ENCODE results near the gene REELD1. TPM values are rescaled to one million over a fixed set of nuclear protein-coding genes. Genes with fewer than 3 reads are reported as not detected.

REELD1 gene
- total and polyA plus RNA-seq, 8 donors: 0.11 to 0.81 (median 0.27) TPM; not detected in 1

DNA sequence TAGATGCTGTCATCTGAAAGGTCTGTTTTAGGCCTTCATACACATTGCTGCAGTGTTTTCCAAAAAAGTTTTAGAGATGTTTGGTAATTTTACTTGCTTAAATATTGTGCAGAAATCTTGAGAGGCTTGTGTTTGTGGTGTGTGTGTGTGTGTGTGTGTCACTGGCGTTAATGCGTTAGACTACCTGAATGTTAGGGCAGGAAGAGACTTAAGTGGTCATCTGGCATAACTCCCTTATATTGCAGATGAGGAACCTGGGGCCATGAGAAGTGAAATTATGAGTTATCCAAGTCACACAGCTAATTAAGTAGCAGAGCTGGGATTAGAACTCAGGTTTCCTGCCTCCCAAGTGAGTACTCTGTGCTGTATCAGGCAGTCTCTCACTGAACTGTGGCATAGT lies 37.4 kb upstream of the REELD1 start:
- TF ChIP-seq, protein P1, sequence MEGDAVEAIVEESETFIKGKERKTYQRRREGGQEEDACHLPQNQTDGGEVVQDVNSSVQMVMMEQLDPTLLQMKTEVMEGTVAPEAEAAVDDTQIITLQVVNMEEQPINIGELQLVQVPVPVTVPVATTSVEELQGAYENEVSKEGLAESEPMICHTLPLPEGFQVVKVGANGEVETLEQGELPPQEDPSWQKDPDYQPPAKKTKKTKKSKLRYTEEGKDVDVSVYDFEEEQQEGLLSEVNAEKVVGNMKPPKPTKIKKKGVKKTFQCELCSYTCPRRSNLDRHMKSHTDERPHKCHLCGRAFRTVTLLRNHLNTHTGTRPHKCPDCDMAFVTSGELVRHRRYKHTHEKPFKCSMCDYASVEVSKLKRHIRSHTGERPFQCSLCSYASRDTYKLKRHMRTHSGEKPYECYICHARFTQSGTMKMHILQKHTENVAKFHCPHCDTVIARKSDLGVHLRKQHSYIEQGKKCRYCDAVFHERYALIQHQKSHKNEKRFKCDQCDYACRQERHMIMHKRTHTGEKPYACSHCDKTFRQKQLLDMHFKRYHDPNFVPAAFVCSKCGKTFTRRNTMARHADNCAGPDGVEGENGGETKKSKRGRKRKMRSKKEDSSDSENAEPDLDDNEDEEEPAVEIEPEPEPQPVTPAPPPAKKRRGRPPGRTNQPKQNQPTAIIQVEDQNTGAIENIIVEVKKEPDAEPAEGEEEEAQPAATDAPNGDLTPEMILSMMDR (IDR thresholded peaks at IDR 0.05): no peak
- Histone ChIP-seq H3K4me3 (peak overlapping the region; percentile 75 to 89), H3K4me1 (peaks cover 10 to 49% of the 10 kb centered on the region in 2 donors), H3K36me3 (no peaks in the 10 kb centered on the region), H3K27me3 (no peaks in the 10 kb centered on the region), H3K27ac (no peak overlapping the region), H3K9me3 (no peaks in the 10 kb centered on the region)
- DNase-seq: no peak
- no peak for ATAC-seq
- intact Hi-C loops (cut with DNase I): no loop called here

DNA sequence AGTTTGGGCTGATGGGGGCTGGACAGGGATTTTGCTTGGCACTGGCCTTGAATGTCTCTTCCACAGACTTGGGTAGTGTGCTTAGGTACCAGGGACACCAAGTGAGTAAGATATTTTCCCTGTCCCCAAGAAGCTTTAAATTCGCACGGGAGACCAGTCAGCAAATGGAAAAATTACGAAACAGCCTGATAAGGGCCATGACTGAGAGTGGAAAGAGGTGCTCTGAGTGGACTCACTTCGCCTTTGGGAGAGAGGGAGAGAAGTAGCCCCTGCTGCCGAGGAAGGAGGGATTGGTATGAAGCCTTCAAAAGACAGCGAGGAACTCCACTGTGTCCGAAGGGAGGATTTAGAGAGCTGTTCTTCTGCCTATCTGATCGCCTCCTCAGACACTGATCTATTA lies 36.2 kb upstream of the REELD1 start:
- Histone ChIP-seq H3K4me1 (peaks cover 10 to 49% of the 10 kb centered on the region in 2 donors), H3K4me3 (no peak overlapping the region), H3K27me3 (no peaks in the 10 kb centered on the region), H3K27ac (no peak overlapping the region), H3K9me3 (no peaks in the 10 kb centered on the region), H3K36me3 (peaks cover 0 to 2% of the 10 kb centered on the region in 2 donors)
- TF ChIP-seq, protein P1 (IDR thresholded peaks at IDR 0.05): no peak
- DNase-seq (no peak), ATAC-seq (no peak)
- intact Hi-C loops (cut with DNase I): no loop called here

DNA sequence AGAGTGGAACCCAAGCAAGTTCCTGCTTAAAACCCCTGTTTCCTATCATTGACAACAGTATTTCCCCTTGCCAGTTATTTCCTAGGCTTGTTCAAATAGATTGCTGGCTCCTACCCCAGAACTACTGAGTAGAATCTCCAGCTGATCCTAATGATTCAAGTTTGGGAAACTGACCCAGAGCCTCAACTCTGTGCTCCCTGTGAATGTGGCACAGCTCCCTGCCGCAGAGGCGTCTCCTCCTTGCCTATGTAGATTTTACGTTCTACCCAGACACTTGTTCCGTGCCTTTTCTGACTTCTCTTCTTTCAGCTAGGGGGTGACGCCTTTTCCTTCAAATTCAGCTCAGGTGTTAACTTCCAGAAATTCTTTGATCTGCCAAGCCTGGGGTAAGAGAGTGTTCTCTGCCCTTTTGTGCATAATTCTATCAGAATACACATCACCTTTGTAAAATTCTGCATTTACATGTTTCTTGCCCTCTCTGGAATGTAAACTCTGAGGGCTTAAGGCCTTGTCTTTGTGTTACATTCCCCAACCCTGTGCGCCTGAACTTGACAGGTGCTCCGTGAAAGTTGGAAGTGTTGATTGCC lies 34.5 kb upstream of the REELD1 start:
- ATAC-seq: no peak
- TF ChIP-seq, protein P1 (IDR thresholded peaks at IDR 0.05): no peak
- Histone ChIP-seq H3K4me1 (peaks cover 10 to 49% of the 10 kb centered on the region in 2 donors), H3K36me3 (peaks cover 0 to 20% of the 10 kb centered on the region in 2 donors), H3K9me3 (no peaks in the 10 kb centered on the region), H3K27ac (no peak overlapping the region), H3K4me3 (no peak overlapping the region), H3K27me3 (no peaks in the 10 kb centered on the region)
- no peak for DNase-seq
- intact Hi-C loops (cut with DNase I): no loop called here

DNA sequence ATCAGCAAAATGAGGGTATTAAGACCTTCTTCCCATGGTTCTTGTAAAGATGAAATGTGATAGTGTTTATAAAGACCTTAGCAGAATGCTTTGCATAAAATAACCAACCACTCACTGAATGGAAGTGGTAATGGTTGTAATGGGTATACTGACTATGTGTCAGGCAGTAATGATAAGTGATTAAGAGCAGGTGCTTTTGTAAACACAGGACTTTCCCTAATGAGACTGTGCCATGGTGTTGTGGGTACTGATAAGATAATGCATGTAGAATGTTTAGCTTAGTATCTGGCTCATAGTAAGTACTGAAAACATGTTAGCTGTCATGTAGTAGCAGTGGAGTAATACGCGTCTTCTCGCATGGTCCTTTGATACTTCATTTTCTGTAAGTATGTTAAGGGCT lies 31.9 kb upstream of the REELD1 start:
- intact Hi-C loops (cut with DNase I): no loop called here
- H3K4me1 ChIP-seq: peaks cover 0 to 32% of the 10 kb centered on the region in 2 donors
- TF ChIP-seq, protein P1 (IDR thresholded peaks at IDR 0.05): no peak
- no peaks in the 10 kb centered on the region for H3K9me3 ChIP-seq
- DNase-seq (no peak), ATAC-seq (no peak)
- no peaks in the 10 kb centered on the region for H3K27me3 ChIP-seq
- no peak overlapping the region for H3K4me3 ChIP-seq
- peaks cover 0 to 44% of the 10 kb centered on the region in 2 donors for H3K36me3 ChIP-seq
- no peak overlapping the region for H3K27ac ChIP-seq

DNA sequence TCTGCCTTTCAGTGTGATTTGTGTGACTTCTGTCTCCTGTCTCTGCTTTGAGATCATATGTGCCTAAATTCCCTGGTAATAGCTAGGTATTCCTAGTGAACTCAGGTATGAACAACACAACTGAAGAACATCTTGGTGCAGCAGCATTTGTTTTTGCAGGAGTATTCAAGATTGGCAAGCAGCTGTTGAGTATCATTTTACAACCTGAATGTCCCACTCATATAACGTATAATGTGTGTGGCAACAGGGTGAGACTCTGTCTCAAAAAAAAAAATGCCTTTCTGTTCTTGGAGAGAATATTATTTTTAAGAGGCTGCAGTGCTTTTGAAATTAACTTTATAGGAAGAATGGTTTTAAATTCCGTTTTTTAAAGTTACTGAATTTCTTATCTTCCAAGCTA lies 31.1 kb upstream of the REELD1 start:
- no peak overlapping the region for H3K27ac ChIP-seq
- no peak for ATAC-seq
- no peak overlapping the region for H3K4me3 ChIP-seq
- H3K9me3 ChIP-seq: no peaks in the 10 kb centered on the region
- H3K36me3 ChIP-seq: peaks cover 0 to 52% of the 10 kb centered on the region in 2 donors
- intact Hi-C loops (cut with DNase I): no loop called here
- peaks cover 0 to 25% of the 10 kb centered on the region in 2 donors for H3K4me1 ChIP-seq
- no peak for DNase-seq
- H3K27me3 ChIP-seq: no peaks in the 10 kb centered on the region
- TF ChIP-seq, protein P1 (IDR thresholded peaks at IDR 0.05): no peak

Data from left lung (tissue), 10 donors.